Measurements from ENCODE around the gene STON2.

DNA sequence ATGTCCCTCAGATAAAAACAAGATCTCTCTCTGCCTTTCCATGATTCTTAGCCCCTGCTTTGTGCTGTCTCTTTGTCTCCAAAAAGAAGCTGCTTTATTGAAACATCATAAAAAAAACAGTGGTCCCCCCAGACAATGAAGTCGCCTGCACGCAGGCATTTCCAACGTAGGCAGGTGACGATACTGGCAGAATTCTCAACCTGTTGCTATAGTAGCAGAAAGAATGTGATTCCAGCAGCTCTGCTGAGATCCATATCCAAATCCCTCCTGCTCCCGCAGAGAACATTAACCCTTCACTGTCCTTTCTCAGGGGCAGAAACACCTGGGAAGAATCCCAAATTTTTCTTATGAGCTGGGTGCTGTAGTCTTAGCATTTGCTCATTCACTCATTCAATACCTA, 84.8 kb downstream of the STON2 start:
- TF ChIP-seq GABPA (IDR thresholded peaks at IDR 0.05 in 1 of 2, conservative IDR thresholded peaks at IDR 0.05 in 1 of 2) (no peak), RAD21 (IDR thresholded peaks at IDR 0.05) (no peak), HNF4G (IDR thresholded peaks at IDR 0.05) (no peak)
- TF ChIP-seq, protein P1, sequence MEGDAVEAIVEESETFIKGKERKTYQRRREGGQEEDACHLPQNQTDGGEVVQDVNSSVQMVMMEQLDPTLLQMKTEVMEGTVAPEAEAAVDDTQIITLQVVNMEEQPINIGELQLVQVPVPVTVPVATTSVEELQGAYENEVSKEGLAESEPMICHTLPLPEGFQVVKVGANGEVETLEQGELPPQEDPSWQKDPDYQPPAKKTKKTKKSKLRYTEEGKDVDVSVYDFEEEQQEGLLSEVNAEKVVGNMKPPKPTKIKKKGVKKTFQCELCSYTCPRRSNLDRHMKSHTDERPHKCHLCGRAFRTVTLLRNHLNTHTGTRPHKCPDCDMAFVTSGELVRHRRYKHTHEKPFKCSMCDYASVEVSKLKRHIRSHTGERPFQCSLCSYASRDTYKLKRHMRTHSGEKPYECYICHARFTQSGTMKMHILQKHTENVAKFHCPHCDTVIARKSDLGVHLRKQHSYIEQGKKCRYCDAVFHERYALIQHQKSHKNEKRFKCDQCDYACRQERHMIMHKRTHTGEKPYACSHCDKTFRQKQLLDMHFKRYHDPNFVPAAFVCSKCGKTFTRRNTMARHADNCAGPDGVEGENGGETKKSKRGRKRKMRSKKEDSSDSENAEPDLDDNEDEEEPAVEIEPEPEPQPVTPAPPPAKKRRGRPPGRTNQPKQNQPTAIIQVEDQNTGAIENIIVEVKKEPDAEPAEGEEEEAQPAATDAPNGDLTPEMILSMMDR (IDR thresholded peaks at IDR 0.05; ENCODE audit: low read depth, low read length, missing input control) = no peak
